HCT116 (cell line): ENCODE data around the gene CTBP2. TPM values are rescaled to one million over a fixed set of nuclear protein-coding genes. Genes with fewer than 3 reads are reported as not detected.

ENCODE experiments used
- ATAC-seq: fragments of 200-7000 bp; cut with Tn5 transposase; 2 replicates; pipeline ENCODE4 v1.9.1; 2020; ENCODE audit warnings: mild to moderate bottlenecking, moderate library complexity
- BruUV-seq: library from RNA; stranded (reverse); fragments of 400-500 nt; replicated peaks from 2 replicates; lab custom pipeline; 2021; lab: Mats Ljungman, UMichigan
- CTCF ChIA-PET: fragments of 300-600 bp; sonication (Branson Sonifier 250); formaldehyde crosslinking; loops from one replicate; lab custom pipeline; 2021; ENCODE audit warnings: antibody characterized with exemption; lab: Charles Lee
- POLR2A ChIA-PET: fragments of 300-600, 350-600 bp; sonication (Branson Sonifier 250); formaldehyde crosslinking; loops from one replicate; lab custom pipeline; 2021; ENCODE audit warnings: antibody characterized with exemption; lab: Charles Lee
- RAD21 ChIA-PET, 2 experiments: fragments of 300-600 bp; sonication (Branson Sonifier 250); formaldehyde crosslinking; loops; one replicate each; lab custom pipeline; 2023; ENCODE audit warnings: low total read pairs in 2 of 2; ENCODE audit not compliant: uncharacterized antibody in 2 of 2, unreplicated experiment in 2 of 2, low non-redundant PET in 1 of 2; lab: Charles Lee
- DNase-seq: peaks from one replicate; pipeline ENCODE4 v3.0.0-alpha.2; 2010; ENCODE audit warnings: low read depth, low spot score
- H2AFZ ChIP-seq: fragments of 200-600 bp; shearing (Covaris generic), sonication (generic); 2 replicates; pipeline ENCODE4 v1.6.1; 2017; ENCODE audit warnings: low read depth, mixed run types, mixed read lengths, antibody characterized with exemption, low read length; ENCODE audit not compliant: poor library complexity, severe bottlenecking
- H3K27ac ChIP-seq: 2 replicates; pipeline ENCODE4 v1.5.1; 2012; ENCODE audit warnings: low read depth, low read length
- H3K27me3 ChIP-seq: fragments of 200-600 bp; sonication (generic); 2 replicates; pipeline ENCODE4 v1.6.1; 2016; ENCODE audit warnings: mixed run types, low read length, mixed read lengths; ENCODE audit not compliant: insufficient read depth
- H3K36me3 ChIP-seq, 2 experiments: fragments of 200-500 bp in 1 of 2; fragments of 200-600 bp in 1 of 2; sonication (Bioruptor generic) in 1 of 2; sonication (generic) in 1 of 2; 2 replicates each; pipeline versions ENCODE4 v1.5.1 to v1.6.1; 2014 to 2016; ENCODE audit warnings: low read length in 2 of 2, inconsistent platforms in 1 of 2, mixed read lengths in 1 of 2, mixed run types in 1 of 2; ENCODE audit not compliant: insufficient read depth in 2 of 2, control insufficient read depth in 1 of 2
- H3K4me1 ChIP-seq, 2 experiments: fragments of 200-600 bp in 1 of 2; sonication (generic) in 1 of 2; 2 replicates each; pipeline versions ENCODE4 v1.5.1 to v1.6.1; 2012 to 2017; ENCODE audit warnings: low read length in 2 of 2, inconsistent platforms in 1 of 2, mild to moderate bottlenecking in 1 of 2, mixed read lengths in 1 of 2, mixed run types in 1 of 2, moderate library complexity in 1 of 2; ENCODE audit not compliant: insufficient read depth in 2 of 2, control insufficient read depth in 1 of 2
- H3K4me2 ChIP-seq: fragments of 200-600 bp; sonication (generic); 2 replicates; pipeline ENCODE4 v1.6.1; 2017; ENCODE audit warnings: mixed run types, low read length, mixed read lengths
- H3K4me3 ChIP-seq, 2 experiments: fragments of 200-600 bp in 1 of 2; sonication (generic) in 1 of 2; replicated peaks in 1 of 2; 2 replicates each; pipeline ENCODE4 v1.5.1; 2011 to 2016; ENCODE audit warnings: low read length in 2 of 2, control low read depth in 1 of 2, low read depth in 1 of 2, mild to moderate bottlenecking in 1 of 2, mixed read lengths in 1 of 2, mixed run types in 1 of 2
- H3K79me2 ChIP-seq: fragments of 200-600 bp; sonication (generic); 2 replicates; pipeline ENCODE4 v1.6.1; 2017; ENCODE audit warnings: mild to moderate bottlenecking, mixed run types, low read length, moderate library complexity, mixed read lengths; ENCODE audit not compliant: insufficient read depth
- H3K9ac ChIP-seq: fragments of 200-600 bp; sonication (generic); 2 replicates; pipeline ENCODE4 v1.6.1; 2016; ENCODE audit warnings: low read length, mixed read lengths
- H3K9me2 ChIP-seq: fragments of 200-600 bp; sonication (generic), shearing (Covaris generic); 2 replicates; pipeline ENCODE4 v1.6.1; 2017; ENCODE audit warnings: mixed run types, mild to moderate bottlenecking, moderate library complexity; ENCODE audit not compliant: insufficient read depth
- H3K9me3 ChIP-seq, 2 experiments: fragments of 200-500 bp in 1 of 2; fragments of 200-600 bp in 1 of 2; sonication (Bioruptor generic) in 1 of 2; sonication (generic) in 1 of 2; 2 replicates each; pipeline ENCODE4 v1.6.1; 2014 to 2017; ENCODE audit warnings: low read length in 2 of 2, mixed read lengths in 2 of 2, inconsistent platforms in 1 of 2, low read depth in 1 of 2, mild to moderate bottlenecking in 1 of 2, mixed run types in 1 of 2, moderate library complexity in 1 of 2; ENCODE audit not compliant: control insufficient read depth in 1 of 2, insufficient read depth in 1 of 2
- H4K20me1 ChIP-seq: fragments of 200-600 bp; sonication (generic), shearing (Covaris generic); 2 replicates; pipeline ENCODE4 v1.6.1; 2017; ENCODE audit warnings: mixed run types, mild to moderate bottlenecking, moderate library complexity; ENCODE audit not compliant: insufficient read depth
- EGR1 ChIP-seq: IDR thresholded peaks from 2 replicates; pipeline ENCODE4 v1.6.1; 2012; ENCODE audit warnings: low read depth
- POLR2AphosphoS5 ChIP-seq: IDR thresholded peaks from 2 replicates; pipeline ENCODE4 v1.6.1; 2011; ENCODE audit warnings: mild to moderate bottlenecking, low read depth, low read length, moderate library complexity
- RAD21 ChIP-seq: IDR thresholded peaks from 2 replicates; pipeline ENCODE4 v1.6.1; 2012; ENCODE audit warnings: low read depth, mild to moderate bottlenecking
- TCF7L2 ChIP-seq: IDR thresholded peaks from 2 replicates; pipeline ENCODE4 v1.7.0; 2011; ENCODE audit warnings: borderline replicate concordance, inconsistent platforms; ENCODE audit not compliant: insufficient read depth, insufficient read length; ENCODE audit errors: extremely low read depth
- intact Hi-C: fragments of 100-400 bp; cut with micrococcal nuclease; formaldehyde crosslinking; loops from 2 replicates; pipeline ENCODE4 v1.10.0; 2022
- total RNA-seq: library from RNA; stranded (reverse); gene quantifications from one replicate; pipeline ENCODE4 v1.2.1, GENCODE V29; 2021; ENCODE audit not compliant: unreplicated experiment

Gene CTBP2
- total RNA-seq, 1 experiment from 2014 or later: 144 TPM

- RAD21 ChIA-PET: no interaction called here
- no peaks in the 10 kb centered on the region for H3K9me3 ChIP-seq
- TF ChIP-seq RAD21 (no peak), EGR1 (no peak)
- TF ChIP-seq, all 23 proteins: peak for 0
- no TSS peak for BruUV-seq
- Histone ChIP-seq H4K20me1 (peaks cover 7% of the 10 kb centered on the region; the same call in 1 of the 2 replicates), H3K4me2 (peak overlapping the region; percentile 40), H3K79me2 (peaks cover 100% of the 10 kb centered on the region), H3K4me1 (peaks cover 63 to 97% of the 10 kb centered on the region in 2 experiments), H3K27ac (peak overlapping the region; percentile 25), H2AFZ (no peak overlapping the region), H3K36me3 (peaks cover 0 to 5% of the 10 kb centered on the region in 2 experiments; a peak in 2 of 4 replicates), H3K9me2 (no peaks in the 10 kb centered on the region), H3K4me3 (no peak overlapping the region), H3K27me3 (no peaks in the 10 kb centered on the region), H3K9ac (no peak overlapping the region)
- ChIA-PET POLR2A (no interaction called here), CTCF (interaction anchor here (0.7 kb wide), 1 partner anchor 304 kb away, joined by 3 read pairs; no protein-coding TSS in a partner anchor)
- DNase-seq: no peak
- no peak for ATAC-seq
- intact Hi-C loops: loop anchor here (5.0 kb wide), 2 partner anchors 62 to 87 kb away; no protein-coding TSS in a partner anchor
Observed at GRCh38 chr10:125149680-125150047, 10.7 kb downstream of the CTBP2 start.

DNA sequence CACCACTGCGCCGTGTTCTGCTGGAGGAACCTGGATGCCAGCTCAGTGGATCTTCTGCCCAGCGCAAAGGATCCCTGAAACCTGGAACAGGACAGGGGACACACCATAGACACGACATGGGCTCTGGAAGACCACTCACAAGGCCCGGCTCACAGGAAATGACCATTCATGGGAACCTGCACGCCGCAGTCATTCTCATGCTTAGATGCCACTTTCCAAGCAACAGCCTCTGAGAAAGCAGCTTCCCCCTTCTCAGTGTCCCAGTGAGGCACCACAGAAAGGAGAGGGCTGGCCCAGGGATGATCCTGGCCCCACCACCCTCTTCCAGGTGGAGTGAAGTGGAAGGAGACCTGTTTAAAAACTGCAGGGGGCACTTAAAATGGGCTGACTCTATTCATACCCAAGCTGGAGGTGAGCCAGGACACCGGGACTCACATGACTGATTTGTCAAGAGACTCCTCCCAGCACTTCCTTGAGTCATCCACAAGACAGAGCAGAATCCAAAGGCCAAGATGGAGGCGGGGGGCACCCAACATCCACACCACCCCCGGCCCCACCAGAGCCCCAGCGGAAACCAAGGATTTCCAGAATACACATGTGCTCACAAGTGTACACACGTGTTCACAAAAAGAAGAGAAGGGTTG is 11.2 kb downstream of the CTBP2 start:
- Histone ChIP-seq H2AFZ (no peak overlapping the region), H3K36me3 (peaks cover 0 to 5% of the 10 kb centered on the region in 2 experiments; a peak in 2 of 4 replicates), H3K27me3 (no peaks in the 10 kb centered on the region), H3K4me1 (peaks cover 61 to 97% of the 10 kb centered on the region in 2 experiments), H3K4me3 (no peak overlapping the region), H3K4me2 (peak overlapping the region; percentile 40), H3K79me2 (peaks cover 100% of the 10 kb centered on the region), H3K9me2 (no peaks in the 10 kb centered on the region), H3K27ac (peak overlapping the region; percentile 25), H4K20me1 (peaks cover 12% of the 10 kb centered on the region; the same call in 1 of the 2 replicates), H3K9ac (no peak overlapping the region), H3K9me3 (no peaks in the 10 kb centered on the region)
- BruUV-seq: no TSS peak
- ChIA-PET CTCF (interaction anchor here (0.5 to 1.1 kb wide), 3 partner anchors 28 to 373 kb away, joined by 3 read pairs; no protein-coding TSS in a partner anchor), POLR2A (no interaction called here), RAD21 (no interaction called here)
- TF ChIP-seq TCF7L2 (no peak), POLR2AphosphoS5 (peak; percentile 37)
- intact Hi-C loops: loop anchor here (5.0 kb wide), 2 partner anchors 62 to 87 kb away; no protein-coding TSS in a partner anchor
- DNase-seq (peak; percentile 52), ATAC-seq (peak; percentile 38)
